ENCODE measurements around the gene WDR18. TPM values are rescaled to one million over a fixed set of nuclear protein-coding genes. Genes with fewer than 3 reads are reported as not detected.

WDR18 gene
- total RNA-seq, 1 experiment from 2014 or later = 96.8 TPM

GRCh38 chr19:974564-975257 lies 9.4 kb upstream of the WDR18 start:
- ChIA-PET CTCF (no interaction called here), POLR2A (no interaction called here)
- Mint-ChIP-seq H3K9me3 (ENCODE audit: unreplicated experiment) (no peaks in the 10 kb centered on the region), H3K4me3 (ENCODE audit: unreplicated experiment) (no peak overlapping the region), H3K27ac (ENCODE audit: unreplicated experiment) (peak overlapping the region; percentile 42), H3K27me3 (ENCODE audit: insufficient read depth, unreplicated experiment) (no peaks in the 10 kb centered on the region), H3K4me1 (ENCODE audit: low read depth, unreplicated experiment) (no peaks in the 10 kb centered on the region), H3K36me3 (ENCODE audit: insufficient read depth, unreplicated experiment) (peaks cover 87% of the 10 kb centered on the region)
- Histone ChIP-seq H3K4me3 (ENCODE audit: low read depth, low read length) (no peak overlapping the region), H3K4me1 (peaks cover 6% of the 10 kb centered on the region), H3K36me3 (ENCODE audit: control insufficient read depth, insufficient read depth, low read length) (peaks cover 3% of the 10 kb centered on the region), H3K27me3 (replicated peaks; ENCODE audit: control insufficient read depth, insufficient read depth, low read length) (no peaks in the 10 kb centered on the region), H3K9me3 (no peaks in the 10 kb centered on the region)
- no peak for TF ChIP-seq CTCF (IDR thresholded peaks at IDR 0.05; ENCODE audit: insufficient read depth in 1 of 2, low read depth in 1 of 2, low read length in 1 of 2, severe bottlenecking in 1 of 2, unreplicated experiment in 1 of 2)
- no TSS peak for BruUV-seq (replicated peaks)
- intact Hi-C loops (cut with micrococcal nuclease; ENCODE audit: unreplicated experiment) = no loop called here
- DNase-seq = no peak

GRCh38 chr19:976476-976875 lies 7.7 kb upstream of the WDR18 start:
- Mint-ChIP-seq H3K27ac (ENCODE audit: unreplicated experiment) (no peak overlapping the region), H3K9me3 (ENCODE audit: unreplicated experiment) (no peaks in the 10 kb centered on the region), H3K27me3 (ENCODE audit: insufficient read depth, unreplicated experiment) (no peaks in the 10 kb centered on the region), H3K4me3 (ENCODE audit: unreplicated experiment) (no peak overlapping the region), H3K36me3 (ENCODE audit: insufficient read depth, unreplicated experiment) (peaks cover 82% of the 10 kb centered on the region), H3K4me1 (ENCODE audit: low read depth, unreplicated experiment) (peaks cover 8% of the 10 kb centered on the region)
- intact Hi-C loops (cut with micrococcal nuclease; ENCODE audit: unreplicated experiment) = no loop called here
- TF ChIP-seq CTCF (IDR thresholded peaks at IDR 0.05; ENCODE audit: insufficient read depth in 1 of 2, low read depth in 1 of 2, low read length in 1 of 2, severe bottlenecking in 1 of 2, unreplicated experiment in 1 of 2) = no peak
- no TSS peak for BruUV-seq (replicated peaks)
- H3K9me3 ChIP-seq = no peaks in the 10 kb centered on the region
- no peak overlapping the region for H3K4me3 ChIP-seq (ENCODE audit: low read depth, low read length)
- DNase-seq = peak in 1 of 2 experiments; percentile 36
- no peaks in the 10 kb centered on the region; the same call in 1 of the 2 replicates for H3K36me3 ChIP-seq (ENCODE audit: control insufficient read depth, insufficient read depth, low read length)
- ChIA-PET POLR2A (interaction anchor here (0.5 kb wide), 1 partner anchor 21 kb away, joined by 5 read pairs; no protein-coding TSS in a partner anchor), CTCF (no interaction called here)
- H3K27me3 ChIP-seq (replicated peaks; ENCODE audit: control insufficient read depth, insufficient read depth, low read length) = no peaks in the 10 kb centered on the region
- H3K4me1 ChIP-seq = peaks cover 20% of the 10 kb centered on the region

DNA sequence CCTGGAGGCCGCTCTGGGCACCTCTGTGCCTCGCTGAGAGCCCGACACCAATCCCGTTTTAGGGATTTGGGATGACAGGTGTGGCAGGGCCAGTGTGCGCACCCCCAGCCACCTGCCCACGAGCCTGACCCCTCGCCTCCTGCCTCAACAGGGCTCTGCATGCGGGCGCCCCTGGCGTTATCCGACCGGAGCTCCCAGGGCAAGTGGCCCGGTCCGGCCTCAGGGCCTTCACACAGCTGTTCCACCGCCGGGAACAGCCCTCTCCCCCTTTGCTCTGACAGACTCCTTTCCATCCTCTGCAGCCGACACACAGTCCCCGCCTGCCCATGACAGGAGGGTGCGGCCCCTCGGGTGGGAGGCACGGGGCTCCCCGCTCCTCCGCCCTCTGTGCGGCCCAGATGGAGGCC lies 7.1 kb upstream of the WDR18 start:
- ChIA-PET POLR2A (interaction anchor here (0.5 kb wide), 1 partner anchor 22 kb away, joined by 5 read pairs; no protein-coding TSS in a partner anchor), CTCF (no interaction called here)
- Histone ChIP-seq H3K9me3 (no peaks in the 10 kb centered on the region), H3K4me3 (ENCODE audit: low read depth, low read length) (no peak overlapping the region), H3K4me1 (peaks cover 21% of the 10 kb centered on the region), H3K27me3 (replicated peaks; ENCODE audit: control insufficient read depth, insufficient read depth, low read length) (no peaks in the 10 kb centered on the region), H3K36me3 (ENCODE audit: control insufficient read depth, insufficient read depth, low read length) (no peaks in the 10 kb centered on the region; the same call in 1 of the 2 replicates)
- peaks cover 8% of the 10 kb centered on the region for H3K4me1 Mint-ChIP-seq (ENCODE audit: low read depth, unreplicated experiment)
- intact Hi-C loops (cut with micrococcal nuclease; ENCODE audit: unreplicated experiment) = no loop called here
- peak in 1 of 2 experiments; percentile 35 for DNase-seq
- H3K36me3 Mint-ChIP-seq (ENCODE audit: insufficient read depth, unreplicated experiment) = peaks cover 76% of the 10 kb centered on the region
- TF ChIP-seq CTCF (IDR thresholded peaks at IDR 0.05; ENCODE audit: insufficient read depth in 1 of 2, low read depth in 1 of 2, low read length in 1 of 2, severe bottlenecking in 1 of 2, unreplicated experiment in 1 of 2) = no peak
- H3K9me3 Mint-ChIP-seq (ENCODE audit: unreplicated experiment) = no peaks in the 10 kb centered on the region
- no TSS peak for BruUV-seq (replicated peaks)
- H3K27me3 Mint-ChIP-seq (ENCODE audit: insufficient read depth, unreplicated experiment) = no peaks in the 10 kb centered on the region
- no peak overlapping the region for H3K4me3 Mint-ChIP-seq (ENCODE audit: unreplicated experiment)
- no peak overlapping the region for H3K27ac Mint-ChIP-seq (ENCODE audit: unreplicated experiment)
